Caco-2 (cell line): Measurements from ENCODE around the gene SYT6. TPM values are rescaled to one million over a fixed set of nuclear protein-coding genes. Genes with fewer than 3 reads are reported as not detected.

ENCODE experiments used
- BruUV-seq: library from RNA; stranded (reverse); fragments of 400-500 nt; replicated peaks from 2 replicates; lab custom pipeline; 2021; lab: Mats Ljungman, UMichigan
- CTCF ChIA-PET: fragments of 300-600 bp; sonication (Branson Sonifier 250); formaldehyde crosslinking; loops from one replicate; lab custom pipeline; 2022; ENCODE audit warnings: antibody characterized with exemption; lab: Charles Lee
- POLR2A ChIA-PET: fragments of 300-600 bp; sonication (Branson Sonifier 250); formaldehyde crosslinking; loops from one replicate; lab custom pipeline; 2022; ENCODE audit warnings: antibody characterized with exemption; lab: Charles Lee
- DNase-seq, 2 experiments: peaks; one replicate each; pipeline versions ENCODE4 v3.0.0 to v3.0.0-alpha.2; 2020 to 2022
- H3K27me3 ChIP-seq: replicated peaks from 2 replicates; pipeline ENCODE4 v1.6.0; 2011; ENCODE audit warnings: low read length; ENCODE audit not compliant: control insufficient read depth, insufficient read depth
- H3K36me3 ChIP-seq: 2 replicates; pipeline ENCODE4 v1.5.1; 2011; ENCODE audit warnings: low read length; ENCODE audit not compliant: control insufficient read depth, insufficient read depth
- H3K4me1 ChIP-seq: fragments of 250-450 bp; sonication (Bioruptor Pico); 2 replicates; pipeline ENCODE4 v1.5.1; 2020; ENCODE audit warnings: mild to moderate bottlenecking
- H3K4me3 ChIP-seq: 2 replicates; pipeline ENCODE4 v1.5.1; 2011; ENCODE audit warnings: low read depth, mild to moderate bottlenecking, control low read depth, low read length
- H3K9me3 ChIP-seq: fragments of 250-450 bp; sonication (Bioruptor Pico); 2 replicates; pipeline ENCODE4 v1.5.1; 2020; ENCODE audit warnings: mild to moderate bottlenecking, moderate library complexity
- H3K27ac Mint-ChIP-seq: one replicate; pipeline ENCODE4 v1.8.0; 2022; ENCODE audit warnings: mixed read lengths; ENCODE audit not compliant: unreplicated experiment
- H3K27me3 Mint-ChIP-seq: one replicate; pipeline ENCODE4 v1.8.0; 2022; ENCODE audit warnings: mixed read lengths; ENCODE audit not compliant: insufficient read depth, unreplicated experiment
- H3K36me3 Mint-ChIP-seq: one replicate; pipeline ENCODE4 v1.8.0; 2022; ENCODE audit warnings: mild to moderate bottlenecking, mixed read lengths; ENCODE audit not compliant: insufficient read depth, unreplicated experiment
- H3K4me1 Mint-ChIP-seq: one replicate; pipeline ENCODE4 v1.8.0; 2022; ENCODE audit warnings: low read depth, mixed read lengths; ENCODE audit not compliant: unreplicated experiment
- H3K4me3 Mint-ChIP-seq: one replicate; pipeline ENCODE4 v1.8.0; 2022; ENCODE audit warnings: mild to moderate bottlenecking, moderate library complexity, mixed read lengths; ENCODE audit not compliant: unreplicated experiment
- H3K9me3 Mint-ChIP-seq: one replicate; pipeline ENCODE4 v1.8.0; 2022; ENCODE audit warnings: mixed read lengths; ENCODE audit not compliant: unreplicated experiment
- intact Hi-C: fragments of 100-400 bp; cut with micrococcal nuclease; formaldehyde crosslinking; loops from one replicate; pipeline ENCODE4 v1.10.0; 2022; ENCODE audit not compliant: unreplicated experiment
- total RNA-seq: library from RNA; stranded (reverse); gene quantifications from 2 replicates; pipeline ENCODE4 v1.2.3, GENCODE V29; 2022
- TF ChIP-seq, protein P1 (sequence below), 2 experiments: fragments of 200-600 bp in 1 of 2; IDR thresholded peaks; 1 replicate in 1 of 2; 2 replicates in 1 of 2; pipeline versions ENCODE4 v1.5.1 to v1.8.0; 2011 to 2022; ENCODE audit warnings: antibody characterized with exemption in 1 of 2, control low read depth in 1 of 2, inconsistent platforms in 1 of 2, low read depth in 1 of 2, low read length in 1 of 2, mild to moderate bottlenecking in 1 of 2, moderate library complexity in 1 of 2; ENCODE audit not compliant: insufficient read depth in 1 of 2, severe bottlenecking in 1 of 2, unreplicated experiment in 1 of 2

The SYT6 gene
- total RNA-seq, 1 experiment from 2014 or later, result 0.32 TPM

DNA sequence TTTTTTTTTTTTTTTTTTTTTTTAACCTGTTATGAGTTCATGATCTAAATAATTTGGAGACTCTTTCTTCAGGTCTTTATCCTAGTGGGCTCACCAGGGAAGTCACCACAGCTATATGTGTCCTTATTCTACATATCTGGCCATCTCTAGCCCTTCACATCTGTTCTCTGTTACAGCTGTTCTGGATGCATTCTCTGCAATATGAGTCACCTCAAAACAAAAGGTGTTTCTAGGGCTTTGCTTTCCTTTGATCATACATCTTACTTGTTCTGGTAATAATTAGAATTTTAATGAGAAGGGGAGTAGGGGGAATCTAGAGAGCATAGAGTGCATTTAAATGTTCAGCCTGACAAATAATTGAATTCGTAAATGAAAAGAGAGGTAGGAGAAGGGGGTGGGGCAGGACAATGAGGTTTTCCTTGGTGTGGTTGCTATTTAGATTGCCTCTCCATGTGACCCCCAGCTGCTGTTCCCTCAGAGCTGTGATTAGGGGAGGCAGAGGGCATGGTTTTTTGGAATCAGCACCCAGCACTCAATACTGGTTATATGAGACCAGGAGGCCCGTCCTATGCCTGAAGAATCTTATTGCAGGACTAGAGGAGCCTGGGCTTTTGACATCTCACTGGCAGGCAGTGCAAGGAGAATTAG lies 8.0 kb downstream of the SYT6 start:
- no peak overlapping the region for H3K27ac Mint-ChIP-seq
- peaks cover 5% of the 10 kb centered on the region for H3K27me3 Mint-ChIP-seq
- ChIA-PET CTCF (no interaction called here), POLR2A (no interaction called here)
- no peaks in the 10 kb centered on the region for H3K9me3 ChIP-seq
- H3K4me3 Mint-ChIP-seq, result no peak overlapping the region
- H3K9me3 Mint-ChIP-seq, result no peaks in the 10 kb centered on the region
- peaks cover 6% of the 10 kb centered on the region for H3K4me1 Mint-ChIP-seq
- BruUV-seq, result no TSS peak
- DNase-seq, result no peak
- H3K27me3 ChIP-seq, result no peaks in the 10 kb centered on the region
- no peaks in the 10 kb centered on the region for H3K4me1 ChIP-seq
- no peaks in the 10 kb centered on the region for H3K36me3 ChIP-seq
- no peaks in the 10 kb centered on the region for H3K36me3 Mint-ChIP-seq
- no peak overlapping the region for H3K4me3 ChIP-seq
- TF ChIP-seq, protein P1, sequence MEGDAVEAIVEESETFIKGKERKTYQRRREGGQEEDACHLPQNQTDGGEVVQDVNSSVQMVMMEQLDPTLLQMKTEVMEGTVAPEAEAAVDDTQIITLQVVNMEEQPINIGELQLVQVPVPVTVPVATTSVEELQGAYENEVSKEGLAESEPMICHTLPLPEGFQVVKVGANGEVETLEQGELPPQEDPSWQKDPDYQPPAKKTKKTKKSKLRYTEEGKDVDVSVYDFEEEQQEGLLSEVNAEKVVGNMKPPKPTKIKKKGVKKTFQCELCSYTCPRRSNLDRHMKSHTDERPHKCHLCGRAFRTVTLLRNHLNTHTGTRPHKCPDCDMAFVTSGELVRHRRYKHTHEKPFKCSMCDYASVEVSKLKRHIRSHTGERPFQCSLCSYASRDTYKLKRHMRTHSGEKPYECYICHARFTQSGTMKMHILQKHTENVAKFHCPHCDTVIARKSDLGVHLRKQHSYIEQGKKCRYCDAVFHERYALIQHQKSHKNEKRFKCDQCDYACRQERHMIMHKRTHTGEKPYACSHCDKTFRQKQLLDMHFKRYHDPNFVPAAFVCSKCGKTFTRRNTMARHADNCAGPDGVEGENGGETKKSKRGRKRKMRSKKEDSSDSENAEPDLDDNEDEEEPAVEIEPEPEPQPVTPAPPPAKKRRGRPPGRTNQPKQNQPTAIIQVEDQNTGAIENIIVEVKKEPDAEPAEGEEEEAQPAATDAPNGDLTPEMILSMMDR (IDR thresholded peaks at IDR 0.05; ENCODE audit: insufficient read depth in 1 of 2, low read depth in 1 of 2, low read length in 1 of 2, severe bottlenecking in 1 of 2, unreplicated experiment in 1 of 2), result no peak
- intact Hi-C loops, result loop anchor here (5.0 kb wide), 1 partner anchor 38 kb away; no protein-coding TSS in a partner anchor

DNA sequence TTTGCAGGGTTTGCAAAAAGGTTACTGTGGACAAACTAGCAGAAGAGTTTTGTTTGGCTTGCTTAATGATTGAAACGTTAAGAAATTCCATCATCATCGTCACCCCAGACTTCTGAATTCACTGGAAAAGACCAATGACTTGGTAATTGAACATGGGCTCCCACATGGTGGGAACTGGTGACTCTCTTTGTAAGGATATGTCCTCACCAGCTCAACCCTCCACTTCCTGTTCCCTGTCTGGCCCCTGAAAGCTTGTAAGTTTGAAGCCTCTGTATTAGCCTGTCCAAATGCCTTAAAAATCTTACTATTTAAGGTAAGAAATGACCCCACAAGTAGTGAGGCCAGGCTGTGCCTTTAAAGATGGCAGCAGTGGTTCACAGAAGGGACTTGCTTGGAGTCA lies 9.7 kb downstream of the SYT6 start:
- H3K27me3 Mint-ChIP-seq, result peaks cover 5% of the 10 kb centered on the region
- intact Hi-C loops, result no loop called here
- H3K4me3 Mint-ChIP-seq, result no peak overlapping the region
- H3K9me3 Mint-ChIP-seq, result no peaks in the 10 kb centered on the region
- ChIA-PET CTCF (no interaction called here), POLR2A (no interaction called here)
- DNase-seq, result no peak
- H3K27me3 ChIP-seq, result no peaks in the 10 kb centered on the region
- no peaks in the 10 kb centered on the region for H3K36me3 Mint-ChIP-seq
- no peaks in the 10 kb centered on the region for H3K4me1 ChIP-seq
- H3K4me3 ChIP-seq, result no peak overlapping the region
- peaks cover 6% of the 10 kb centered on the region for H3K4me1 Mint-ChIP-seq
- no TSS peak for BruUV-seq
- H3K27ac Mint-ChIP-seq, result no peak overlapping the region
- no peaks in the 10 kb centered on the region for H3K9me3 ChIP-seq
- TF ChIP-seq, protein P1 (IDR thresholded peaks at IDR 0.05; ENCODE audit: insufficient read depth in 1 of 2, low read depth in 1 of 2, low read length in 1 of 2, severe bottlenecking in 1 of 2, unreplicated experiment in 1 of 2), result no peak
- H3K36me3 ChIP-seq, result no peaks in the 10 kb centered on the region

DNA sequence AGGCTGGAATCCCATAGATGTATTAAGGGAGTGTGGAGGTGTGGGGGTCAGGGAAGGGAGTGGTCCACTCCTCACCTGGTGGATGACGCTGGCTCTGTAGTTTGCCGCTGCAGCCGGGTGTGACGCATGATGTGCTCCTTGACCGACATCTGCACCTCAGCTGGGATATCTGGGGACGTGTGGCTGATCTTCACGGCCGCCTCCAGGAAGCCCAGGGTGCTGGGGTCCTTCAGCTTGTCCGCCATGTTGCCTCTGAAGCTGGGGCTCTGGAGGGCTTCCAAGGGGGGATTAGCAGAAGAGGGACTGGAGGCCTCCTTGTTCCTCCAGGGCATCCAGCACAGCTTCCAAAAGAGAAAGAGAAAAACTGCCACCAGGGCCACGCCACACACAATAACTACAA lies 14.1 kb downstream of the SYT6 start:
- H3K4me3 Mint-ChIP-seq, result no peak overlapping the region
- no peaks in the 10 kb centered on the region for H3K9me3 ChIP-seq
- H3K4me1 Mint-ChIP-seq, result no peaks in the 10 kb centered on the region
- no TSS peak for BruUV-seq
- H3K27me3 Mint-ChIP-seq, result no peaks in the 10 kb centered on the region
- TF ChIP-seq, protein P1 (IDR thresholded peaks at IDR 0.05; ENCODE audit: insufficient read depth in 1 of 2, low read depth in 1 of 2, low read length in 1 of 2, severe bottlenecking in 1 of 2, unreplicated experiment in 1 of 2), result no peak
- ChIA-PET CTCF (no interaction called here), POLR2A (no interaction called here)
- H3K27me3 ChIP-seq, result no peaks in the 10 kb centered on the region
- no peak overlapping the region for H3K4me3 ChIP-seq
- DNase-seq, result no peak
- no peaks in the 10 kb centered on the region for H3K36me3 ChIP-seq
- no peaks in the 10 kb centered on the region for H3K9me3 Mint-ChIP-seq
- H3K4me1 ChIP-seq, result 0 out of 2 replicates have a peak, but pooled peaks cover 4% of the 10 kb centered on the region
- H3K36me3 Mint-ChIP-seq, result no peaks in the 10 kb centered on the region
- no peak overlapping the region for H3K27ac Mint-ChIP-seq
- intact Hi-C loops, result no loop called here
